Measurements from ENCODE around the gene SPTBN2. TPM values are rescaled to one million over a fixed set of nuclear protein-coding genes. Genes with fewer than 3 reads are reported as not detected.

Gene SPTBN2
- total and polyA plus RNA-seq, 2 of the 8 experiments (the other 6 are each of a cell fraction or from before 2014, with no cell fraction given): 19.1 to 69.0 TPM

DNA sequence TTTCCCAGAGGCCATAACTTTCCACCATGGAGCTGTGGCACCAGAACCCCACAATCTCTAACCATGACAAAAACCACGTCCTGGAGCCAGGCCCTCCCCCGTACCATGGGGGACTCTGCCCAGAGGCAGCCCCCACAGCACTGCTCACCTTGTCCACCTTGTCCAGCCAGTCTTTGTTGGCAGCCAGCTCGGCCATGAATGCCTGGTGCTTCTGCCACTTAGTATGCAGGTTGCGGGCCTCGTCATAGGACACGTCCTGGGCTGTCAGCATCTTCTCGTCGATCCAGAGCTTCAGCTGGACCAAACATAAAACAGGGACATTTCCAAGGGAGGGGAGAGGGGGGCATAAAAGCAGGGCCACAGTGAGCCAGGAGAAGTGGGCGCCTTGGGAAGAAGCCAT, 30.5 kb downstream of the SPTBN2 start (continued):
- TF ChIP-seq, protein P1, sequence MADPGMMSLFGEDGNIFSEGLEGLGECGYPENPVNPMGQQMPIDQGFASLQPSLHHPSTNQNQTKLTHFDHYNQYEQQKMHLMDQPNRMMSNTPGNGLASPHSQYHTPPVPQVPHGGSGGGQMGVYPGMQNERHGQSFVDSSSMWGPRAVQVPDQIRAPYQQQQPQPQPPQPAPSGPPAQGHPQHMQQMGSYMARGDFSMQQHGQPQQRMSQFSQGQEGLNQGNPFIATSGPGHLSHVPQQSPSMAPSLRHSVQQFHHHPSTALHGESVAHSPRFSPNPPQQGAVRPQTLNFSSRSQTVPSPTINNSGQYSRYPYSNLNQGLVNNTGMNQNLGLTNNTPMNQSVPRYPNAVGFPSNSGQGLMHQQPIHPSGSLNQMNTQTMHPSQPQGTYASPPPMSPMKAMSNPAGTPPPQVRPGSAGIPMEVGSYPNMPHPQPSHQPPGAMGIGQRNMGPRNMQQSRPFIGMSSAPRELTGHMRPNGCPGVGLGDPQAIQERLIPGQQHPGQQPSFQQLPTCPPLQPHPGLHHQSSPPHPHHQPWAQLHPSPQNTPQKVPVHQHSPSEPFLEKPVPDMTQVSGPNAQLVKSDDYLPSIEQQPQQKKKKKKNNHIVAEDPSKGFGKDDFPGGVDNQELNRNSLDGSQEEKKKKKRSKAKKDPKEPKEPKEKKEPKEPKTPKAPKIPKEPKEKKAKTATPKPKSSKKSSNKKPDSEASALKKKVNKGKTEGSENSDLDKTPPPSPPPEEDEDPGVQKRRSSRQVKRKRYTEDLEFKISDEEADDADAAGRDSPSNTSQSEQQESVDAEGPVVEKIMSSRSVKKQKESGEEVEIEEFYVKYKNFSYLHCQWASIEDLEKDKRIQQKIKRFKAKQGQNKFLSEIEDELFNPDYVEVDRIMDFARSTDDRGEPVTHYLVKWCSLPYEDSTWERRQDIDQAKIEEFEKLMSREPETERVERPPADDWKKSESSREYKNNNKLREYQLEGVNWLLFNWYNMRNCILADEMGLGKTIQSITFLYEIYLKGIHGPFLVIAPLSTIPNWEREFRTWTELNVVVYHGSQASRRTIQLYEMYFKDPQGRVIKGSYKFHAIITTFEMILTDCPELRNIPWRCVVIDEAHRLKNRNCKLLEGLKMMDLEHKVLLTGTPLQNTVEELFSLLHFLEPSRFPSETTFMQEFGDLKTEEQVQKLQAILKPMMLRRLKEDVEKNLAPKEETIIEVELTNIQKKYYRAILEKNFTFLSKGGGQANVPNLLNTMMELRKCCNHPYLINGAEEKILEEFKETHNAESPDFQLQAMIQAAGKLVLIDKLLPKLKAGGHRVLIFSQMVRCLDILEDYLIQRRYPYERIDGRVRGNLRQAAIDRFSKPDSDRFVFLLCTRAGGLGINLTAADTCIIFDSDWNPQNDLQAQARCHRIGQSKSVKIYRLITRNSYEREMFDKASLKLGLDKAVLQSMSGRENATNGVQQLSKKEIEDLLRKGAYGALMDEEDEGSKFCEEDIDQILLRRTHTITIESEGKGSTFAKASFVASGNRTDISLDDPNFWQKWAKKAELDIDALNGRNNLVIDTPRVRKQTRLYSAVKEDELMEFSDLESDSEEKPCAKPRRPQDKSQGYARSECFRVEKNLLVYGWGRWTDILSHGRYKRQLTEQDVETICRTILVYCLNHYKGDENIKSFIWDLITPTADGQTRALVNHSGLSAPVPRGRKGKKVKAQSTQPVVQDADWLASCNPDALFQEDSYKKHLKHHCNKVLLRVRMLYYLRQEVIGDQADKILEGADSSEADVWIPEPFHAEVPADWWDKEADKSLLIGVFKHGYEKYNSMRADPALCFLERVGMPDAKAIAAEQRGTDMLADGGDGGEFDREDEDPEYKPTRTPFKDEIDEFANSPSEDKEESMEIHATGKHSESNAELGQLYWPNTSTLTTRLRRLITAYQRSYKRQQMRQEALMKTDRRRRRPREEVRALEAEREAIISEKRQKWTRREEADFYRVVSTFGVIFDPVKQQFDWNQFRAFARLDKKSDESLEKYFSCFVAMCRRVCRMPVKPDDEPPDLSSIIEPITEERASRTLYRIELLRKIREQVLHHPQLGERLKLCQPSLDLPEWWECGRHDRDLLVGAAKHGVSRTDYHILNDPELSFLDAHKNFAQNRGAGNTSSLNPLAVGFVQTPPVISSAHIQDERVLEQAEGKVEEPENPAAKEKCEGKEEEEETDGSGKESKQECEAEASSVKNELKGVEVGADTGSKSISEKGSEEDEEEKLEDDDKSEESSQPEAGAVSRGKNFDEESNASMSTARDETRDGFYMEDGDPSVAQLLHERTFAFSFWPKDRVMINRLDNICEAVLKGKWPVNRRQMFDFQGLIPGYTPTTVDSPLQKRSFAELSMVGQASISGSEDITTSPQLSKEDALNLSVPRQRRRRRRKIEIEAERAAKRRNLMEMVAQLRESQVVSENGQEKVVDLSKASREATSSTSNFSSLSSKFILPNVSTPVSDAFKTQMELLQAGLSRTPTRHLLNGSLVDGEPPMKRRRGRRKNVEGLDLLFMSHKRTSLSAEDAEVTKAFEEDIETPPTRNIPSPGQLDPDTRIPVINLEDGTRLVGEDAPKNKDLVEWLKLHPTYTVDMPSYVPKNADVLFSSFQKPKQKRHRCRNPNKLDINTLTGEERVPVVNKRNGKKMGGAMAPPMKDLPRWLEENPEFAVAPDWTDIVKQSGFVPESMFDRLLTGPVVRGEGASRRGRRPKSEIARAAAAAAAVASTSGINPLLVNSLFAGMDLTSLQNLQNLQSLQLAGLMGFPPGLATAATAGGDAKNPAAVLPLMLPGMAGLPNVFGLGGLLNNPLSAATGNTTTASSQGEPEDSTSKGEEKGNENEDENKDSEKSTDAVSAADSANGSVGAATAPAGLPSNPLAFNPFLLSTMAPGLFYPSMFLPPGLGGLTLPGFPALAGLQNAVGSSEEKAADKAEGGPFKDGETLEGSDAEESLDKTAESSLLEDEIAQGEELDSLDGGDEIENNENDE (IDR thresholded peaks at IDR 0.05; ENCODE audit: insufficient replicate concordance, low read length): no peak
- no peak for TF ChIP-seq TAF1 (IDR thresholded peaks at IDR 0.05; ENCODE audit: low read depth, low read length)
- no peak for TF ChIP-seq POLR2A (IDR thresholded peaks at IDR 0.05; ENCODE audit: control extremely low read depth in 1 of 2, low read depth in 2 of 2, low read length in 2 of 2)
- no peak for TF ChIP-seq SP2 (IDR thresholded peaks at IDR 0.05; ENCODE audit: low read length)

Data from H1 (cell line).